PFSK-1 (cell line): Measurements from ENCODE around the gene MED17.

Source experiments
- FOXP2 ChIP-seq: optimal IDR thresholded peaks from 2 replicates; pipeline ENCODE3; 2011; ENCODE audit warnings: borderline replicate concordance, control low read depth, inconsistent platforms; ENCODE audit not compliant: insufficient read depth; ENCODE audit errors: extremely low read length, extremely low read depth
- POLR2AphosphoS5 ChIP-seq: IDR thresholded peaks from 2 replicates; pipeline ENCODE4 v1.6.1; 2012; ENCODE audit warnings: low read depth, mild to moderate bottlenecking, control low read depth, low read length, moderate library complexity
- SIN3A ChIP-seq: IDR thresholded peaks from 2 replicates; pipeline ENCODE4 v1.6.1; 2012; ENCODE audit warnings: mild to moderate bottlenecking, low read length, moderate library complexity, borderline replicate concordance; ENCODE audit not compliant: insufficient read depth
- TAF1 ChIP-seq: IDR thresholded peaks from 2 replicates; pipeline ENCODE4 v1.6.1; 2012; ENCODE audit warnings: low read length, control low read depth, borderline replicate concordance; ENCODE audit not compliant: insufficient read depth
- TF ChIP-seq, protein P1 (sequence below), 2 experiments: IDR thresholded peaks; 2 replicates each; pipeline versions ENCODE4 v1.6.1 to v1.8.0; 2011 to 2012; ENCODE audit warnings: low read depth in 2 of 2, low read length in 2 of 2, control low read depth in 1 of 2, inconsistent platforms in 1 of 2, mild to moderate bottlenecking in 1 of 2, moderate library complexity in 1 of 2; ENCODE audit not compliant: insufficient read depth in 1 of 2

DNA sequence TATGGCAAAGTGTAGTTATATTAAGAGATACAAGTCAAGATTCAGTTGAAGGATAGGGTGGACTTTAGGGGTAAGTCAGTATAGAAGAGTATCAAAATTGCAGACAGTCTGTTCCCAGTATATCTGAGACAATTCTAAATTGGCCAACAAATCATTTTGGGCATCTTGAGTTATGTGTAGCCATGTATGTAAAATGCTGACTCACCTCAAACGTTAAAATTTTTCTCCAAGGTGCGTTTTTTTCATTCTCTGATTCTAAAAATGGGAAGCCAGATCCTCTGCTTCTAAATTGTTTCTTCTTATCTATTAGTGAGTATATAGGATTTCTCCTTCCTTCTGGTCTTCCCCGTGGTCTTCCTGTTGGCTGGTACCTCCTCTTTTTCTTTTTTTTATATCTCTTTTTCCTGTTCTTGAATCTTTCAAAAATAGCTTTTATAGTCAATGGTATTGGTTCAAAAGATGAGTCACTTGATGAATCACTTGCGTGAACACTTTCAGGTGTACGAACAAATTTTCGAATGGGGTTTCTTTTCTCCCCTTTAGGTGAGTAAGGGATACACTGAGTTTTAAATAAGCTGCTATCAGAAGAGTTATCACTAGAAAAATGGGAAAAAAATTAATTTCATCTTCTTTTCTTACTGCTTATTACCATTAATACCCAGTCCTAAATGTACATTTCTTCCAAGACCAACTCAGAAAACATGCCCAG, 46.0 kb upstream of the MED17 start:
- no peak; the same call in 1 of the 2 replicates for TF ChIP-seq POLR2AphosphoS5
- no peak for TF ChIP-seq TAF1
- TF ChIP-seq, protein P1, sequence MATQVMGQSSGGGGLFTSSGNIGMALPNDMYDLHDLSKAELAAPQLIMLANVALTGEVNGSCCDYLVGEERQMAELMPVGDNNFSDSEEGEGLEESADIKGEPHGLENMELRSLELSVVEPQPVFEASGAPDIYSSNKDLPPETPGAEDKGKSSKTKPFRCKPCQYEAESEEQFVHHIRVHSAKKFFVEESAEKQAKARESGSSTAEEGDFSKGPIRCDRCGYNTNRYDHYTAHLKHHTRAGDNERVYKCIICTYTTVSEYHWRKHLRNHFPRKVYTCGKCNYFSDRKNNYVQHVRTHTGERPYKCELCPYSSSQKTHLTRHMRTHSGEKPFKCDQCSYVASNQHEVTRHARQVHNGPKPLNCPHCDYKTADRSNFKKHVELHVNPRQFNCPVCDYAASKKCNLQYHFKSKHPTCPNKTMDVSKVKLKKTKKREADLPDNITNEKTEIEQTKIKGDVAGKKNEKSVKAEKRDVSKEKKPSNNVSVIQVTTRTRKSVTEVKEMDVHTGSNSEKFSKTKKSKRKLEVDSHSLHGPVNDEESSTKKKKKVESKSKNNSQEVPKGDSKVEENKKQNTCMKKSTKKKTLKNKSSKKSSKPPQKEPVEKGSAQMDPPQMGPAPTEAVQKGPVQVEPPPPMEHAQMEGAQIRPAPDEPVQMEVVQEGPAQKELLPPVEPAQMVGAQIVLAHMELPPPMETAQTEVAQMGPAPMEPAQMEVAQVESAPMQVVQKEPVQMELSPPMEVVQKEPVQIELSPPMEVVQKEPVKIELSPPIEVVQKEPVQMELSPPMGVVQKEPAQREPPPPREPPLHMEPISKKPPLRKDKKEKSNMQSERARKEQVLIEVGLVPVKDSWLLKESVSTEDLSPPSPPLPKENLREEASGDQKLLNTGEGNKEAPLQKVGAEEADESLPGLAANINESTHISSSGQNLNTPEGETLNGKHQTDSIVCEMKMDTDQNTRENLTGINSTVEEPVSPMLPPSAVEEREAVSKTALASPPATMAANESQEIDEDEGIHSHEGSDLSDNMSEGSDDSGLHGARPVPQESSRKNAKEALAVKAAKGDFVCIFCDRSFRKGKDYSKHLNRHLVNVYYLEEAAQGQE (IDR thresholded peaks at IDR 0.05; ENCODE audit: insufficient read depth in 1 of 2, low read depth in 2 of 2, low read length in 2 of 2): no peak
- no peak for TF ChIP-seq SIN3A
- TF ChIP-seq FOXP2: no peak
